Esophagus muscularis mucosa (tissue), 4 donors: Measurements from ENCODE around the gene ZNF45. TPM values are rescaled to one million over a fixed set of nuclear protein-coding genes. Genes with fewer than 3 reads are reported as not detected.

ENCODE experiments used
- DNase-seq: peaks from one replicate; pipeline ENCODE4 v3.0.0-alpha.2; 2017; ENCODE audit errors: extremely low spot score
- H3K27ac ChIP-seq, 4 donors: fragments of 200-600 bp; sonication (generic); replicated peaks in 1 of 4; 1 replicate in 3 of 4; 2 replicates in 1 of 4; pipeline ENCODE4 v1.5.1; 2016 to 2019; ENCODE audit warnings: mild to moderate bottlenecking in 1 of 4
- H3K27me3 ChIP-seq, 4 donors: fragments of 200-600 bp; sonication (generic); one replicate each; pipeline versions ENCODE4 v1.5.1 to v1.6.0; 2016 to 2019
- H3K36me3 ChIP-seq, 4 donors: fragments of 200-600 bp; sonication (generic); one replicate each; pipeline ENCODE4 v1.5.1; 2016 to 2019
- H3K4me1 ChIP-seq, 4 donors: fragments of 200-600 bp; sonication (generic); one replicate each; pipeline ENCODE4 v1.5.1; 2016 to 2019
- H3K4me3 ChIP-seq, 4 donors: fragments of 200-600 bp; sonication (generic); 1 replicate in 2 of 4; 2 replicates in 2 of 4; pipeline ENCODE4 v1.5.1; 2016 to 2019; ENCODE audit warnings: mild to moderate bottlenecking in 4 of 4, moderate library complexity in 1 of 4
- H3K9me3 ChIP-seq, 4 donors: fragments of 200-600 bp; sonication (generic); 1 replicate in 3 of 4; 2 replicates in 1 of 4; pipeline ENCODE4 v1.5.1; 2016 to 2019
- CTCF ChIP-seq, 3 experiments: fragments of 200-600 bp in 2 of 3; fragments of 450-650 bp in 1 of 3; sonication (generic) in 2 of 3; IDR thresholded peaks; one replicate each; pipeline ENCODE4 v1.5.1; 2017 to 2019; ENCODE audit warnings: antibody characterized with exemption in 3 of 3, mild to moderate bottlenecking in 2 of 3, moderate library complexity in 1 of 3
- EP300 ChIP-seq: sonication (generic); formaldehyde crosslinking; IDR thresholded peaks from one replicate; pipeline ENCODE4 v1.6.1; 2017; ENCODE audit warnings: antibody characterized with exemption
- POLR2A ChIP-seq: fragments of 450-650 bp; IDR thresholded peaks from one replicate; pipeline ENCODE4 v1.6.1; 2017; ENCODE audit warnings: antibody characterized with exemption, moderate library complexity, mild to moderate bottlenecking, low read depth
- POLR2AphosphoS5 ChIP-seq, 2 donors: sonication (generic); formaldehyde crosslinking; IDR thresholded peaks; one replicate each; pipeline ENCODE4 v1.6.1; 2017; ENCODE audit warnings: antibody characterized with exemption in 2 of 2
- WGBS: methylation state at CpG from one replicate; pipeline ENCODE4 v1.1.5; 2018; 5-methylcytosine and 5-hydroxymethylcytosine counted together
- intact Hi-C: fragments of 100-400 bp; cut with DNase I; formaldehyde crosslinking; loops from one replicate; pipeline ENCODE4 v1.15.1; 2023
- total RNA-seq, 4 donors: library from RNA; depleted of rRNA; stranded (reverse); fragments of >200 nt; gene quantifications; one replicate each; pipeline versions ENCODE4 v1.1.0 to v1.2.1, GENCODE V29; 2016

Gene ZNF45
- total RNA-seq, 4 donors from 2014 or later = 10.1 to 13.1 (median 12.5) TPM

- 88% methylated on average over 5 of the region's 5 CpGs for WGBS
- H3K36me3 ChIP-seq = peaks cover 68 to 95% (median 92%) of the 10 kb centered on the region in 4 donors
- no peak for DNase-seq
- H3K4me3 ChIP-seq = no peak overlapping the region
- no peak for TF ChIP-seq POLR2AphosphoS5 (IDR thresholded peaks at IDR 0.05)
- no peak for TF ChIP-seq CTCF (IDR thresholded peaks at IDR 0.05)
- no peak for TF ChIP-seq EP300
- TF ChIP-seq POLR2A = no peak
- H3K4me1 ChIP-seq = peaks cover 3 to 12% (median 9%) of the 10 kb centered on the region in 4 donors
- intact Hi-C loops = no loop called here
- no peaks in the 10 kb centered on the region for H3K27me3 ChIP-seq
- no peaks in the 10 kb centered on the region for H3K9me3 ChIP-seq
- no peak overlapping the region for H3K27ac ChIP-seq
Observed at GRCh38 chr19:43928820-43929219, 6.3 kb downstream of the ZNF45 start.

GRCh38 chr19:43923875-43924274 is 11.2 kb downstream of the ZNF45 start:
- Histone ChIP-seq H3K27me3 (no peaks in the 10 kb centered on the region), H3K4me3 (no peak overlapping the region), H3K36me3 (peaks cover 86 to 100% (median 98%) of the 10 kb centered on the region in 4 donors), H3K9me3 (peaks cover 0 to 37% (median 28%) of the 10 kb centered on the region in 4 donors), H3K4me1 (no peaks in the 10 kb centered on the region), H3K27ac (no peak overlapping the region)
- TF ChIP-seq POLR2AphosphoS5 (IDR thresholded peaks at IDR 0.05) (no peak), EP300 (no peak), POLR2A (no peak), CTCF (IDR thresholded peaks at IDR 0.05) (no peak)
- intact Hi-C loops = no loop called here
- DNase-seq = no peak

- DNase-seq = no peak
- intact Hi-C loops = no loop called here
- 64% methylated on average over 3 of the region's 3 CpGs for WGBS
- H3K36me3 ChIP-seq = peaks cover 59 to 66% (median 61%) of the 10 kb centered on the region in 4 donors
- peaks cover 21 to 100% (median 99%) of the 10 kb centered on the region in 4 donors for H3K9me3 ChIP-seq
- H3K4me3 ChIP-seq = no peak overlapping the region
- TF ChIP-seq EP300 (no peak), POLR2AphosphoS5 (IDR thresholded peaks at IDR 0.05) (no peak), POLR2A (no peak), CTCF (IDR thresholded peaks at IDR 0.05) (no peak)
- H3K27ac ChIP-seq = no peak overlapping the region
- H3K4me1 ChIP-seq = no peaks in the 10 kb centered on the region
- H3K27me3 ChIP-seq = no peaks in the 10 kb centered on the region
Observed at GRCh38 chr19:43914051-43914450, 21.0 kb downstream of the ZNF45 start.

- no peaks in the 10 kb centered on the region for H3K27me3 ChIP-seq
- DNase-seq = no peak
- intact Hi-C loops = no loop called here
- H3K36me3 ChIP-seq = peaks cover 52 to 59% (median 55%) of the 10 kb centered on the region in 4 donors
- H3K4me3 ChIP-seq = no peak overlapping the region
- no peaks in the 10 kb centered on the region for H3K4me1 ChIP-seq
- no peak for TF ChIP-seq POLR2AphosphoS5 (IDR thresholded peaks at IDR 0.05)
- no peak for TF ChIP-seq POLR2A
- TF ChIP-seq EP300 = no peak
- TF ChIP-seq CTCF (IDR thresholded peaks at IDR 0.05) = no peak
- 100% methylated on average over 7 of the region's 7 CpGs for WGBS
- H3K27ac ChIP-seq = no peak overlapping the region
- H3K9me3 ChIP-seq = peaks cover 21 to 100% (median 97%) of the 10 kb centered on the region in 4 donors
Observed at GRCh38 chr19:43913383-43913782, 21.7 kb downstream of the ZNF45 start.

GRCh38 chr19:43910884-43911283 is 24.2 kb downstream of the ZNF45 start:
- no peak overlapping the region for H3K4me3 ChIP-seq
- no peak for TF ChIP-seq EP300
- no peak for TF ChIP-seq POLR2AphosphoS5 (IDR thresholded peaks at IDR 0.05)
- no peak for TF ChIP-seq CTCF (IDR thresholded peaks at IDR 0.05)
- TF ChIP-seq POLR2A = no peak
- H3K27ac ChIP-seq = no peak overlapping the region
- H3K4me1 ChIP-seq = no peaks in the 10 kb centered on the region
- peaks cover 21 to 99% (median 95%) of the 10 kb centered on the region in 4 donors for H3K9me3 ChIP-seq
- H3K27me3 ChIP-seq = no peaks in the 10 kb centered on the region
- peaks cover 27 to 34% (median 30%) of the 10 kb centered on the region in 4 donors for H3K36me3 ChIP-seq
- DNase-seq = no peak
- intact Hi-C loops = no loop called here
